Kidney tubule cell (primary cell): Measurements from ENCODE around the gene RAC2.

ENCODE experiments used
- DNase-seq: peaks from one replicate; pipeline ENCODE4 v3.0.0-alpha.2; 2018; ENCODE audit warnings: low spot score

The RAC2 gene

DNA sequence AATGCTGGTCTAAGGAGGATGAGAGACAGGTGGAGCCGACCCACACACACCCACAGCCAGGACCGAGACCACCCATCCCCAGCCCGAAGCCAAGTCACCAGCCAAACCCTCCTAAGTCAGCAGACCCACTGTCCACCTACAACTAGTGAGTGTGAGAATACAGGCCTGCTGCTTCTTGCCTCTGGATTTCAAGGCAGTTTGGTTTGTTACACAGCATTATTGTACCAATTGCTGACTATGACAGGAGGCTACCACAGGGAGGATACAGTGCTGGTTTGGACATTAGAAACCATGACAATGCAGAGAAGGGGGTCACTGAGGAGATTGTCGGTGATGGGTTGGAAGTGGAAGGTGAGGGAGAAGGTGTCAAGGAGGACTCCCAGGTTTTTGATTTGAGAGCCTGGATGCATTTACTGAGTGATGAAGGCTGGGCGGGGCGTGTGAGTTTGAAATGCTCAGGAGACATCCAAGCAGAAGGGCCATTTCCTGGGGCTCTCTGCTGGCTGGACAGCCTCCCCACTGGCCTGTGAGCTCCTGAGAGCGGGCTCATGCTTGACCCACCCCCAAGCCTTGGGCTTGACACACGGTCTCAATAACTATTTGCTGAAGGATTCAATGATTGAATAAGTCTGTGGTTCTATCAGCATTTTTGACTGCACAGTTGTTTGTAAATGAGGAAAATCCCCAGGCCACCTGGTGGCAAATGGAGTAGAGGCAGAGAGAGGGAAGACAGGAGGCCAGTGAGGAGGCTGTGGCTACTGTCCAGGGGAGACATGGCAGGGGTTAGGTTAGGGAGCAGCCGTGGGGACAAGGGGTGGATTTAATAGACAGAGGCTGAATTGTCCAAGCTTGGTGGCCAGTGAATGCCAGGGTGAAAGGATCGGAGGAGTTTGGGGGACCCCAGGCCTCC is 22.4 kb downstream of the RAC2 start:
- DNase-seq, result no peak

DNA sequence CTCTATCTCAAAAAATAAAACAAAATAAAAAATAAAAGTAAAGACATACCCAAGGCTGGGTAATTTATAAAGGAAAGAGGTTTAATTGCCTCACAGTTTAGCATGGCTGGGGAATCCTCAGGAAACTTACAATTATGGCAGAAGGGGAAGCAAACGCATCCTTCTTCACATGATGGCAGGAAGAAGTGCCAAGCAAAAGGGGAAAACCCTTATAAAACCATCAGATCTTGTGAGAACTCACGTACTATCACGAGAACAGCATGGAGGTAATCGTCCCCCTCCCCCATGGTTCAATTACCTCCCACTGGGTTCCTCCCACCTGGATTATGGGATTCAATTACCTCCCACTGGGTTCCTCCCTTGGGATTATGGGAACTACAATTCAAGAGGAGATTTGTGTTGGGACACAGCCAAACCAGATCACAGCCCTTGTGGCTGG is 23.5 kb downstream of the RAC2 start:
- DNase-seq, result no peak

DNA sequence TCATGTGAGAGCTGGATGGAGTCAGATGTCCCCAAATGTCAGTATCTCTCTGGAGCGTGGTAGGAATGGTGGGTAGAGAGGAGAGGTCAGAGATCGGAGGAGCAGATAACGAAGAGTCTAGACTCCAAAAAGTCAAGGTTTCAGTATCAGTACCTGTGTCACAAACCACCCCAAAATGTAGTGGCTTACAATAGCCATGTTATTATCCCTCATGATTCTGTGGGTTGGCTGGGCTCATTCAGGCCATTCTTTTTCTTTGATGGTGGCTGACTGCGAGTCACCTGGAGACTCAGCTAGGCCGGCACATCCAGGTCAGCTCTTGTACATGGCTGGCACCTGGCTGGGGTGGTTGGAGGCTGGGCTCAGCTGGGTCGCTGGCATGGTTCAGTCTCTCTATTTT is 24.5 kb downstream of the RAC2 start:
- peak; percentile 28 for DNase-seq

DNA sequence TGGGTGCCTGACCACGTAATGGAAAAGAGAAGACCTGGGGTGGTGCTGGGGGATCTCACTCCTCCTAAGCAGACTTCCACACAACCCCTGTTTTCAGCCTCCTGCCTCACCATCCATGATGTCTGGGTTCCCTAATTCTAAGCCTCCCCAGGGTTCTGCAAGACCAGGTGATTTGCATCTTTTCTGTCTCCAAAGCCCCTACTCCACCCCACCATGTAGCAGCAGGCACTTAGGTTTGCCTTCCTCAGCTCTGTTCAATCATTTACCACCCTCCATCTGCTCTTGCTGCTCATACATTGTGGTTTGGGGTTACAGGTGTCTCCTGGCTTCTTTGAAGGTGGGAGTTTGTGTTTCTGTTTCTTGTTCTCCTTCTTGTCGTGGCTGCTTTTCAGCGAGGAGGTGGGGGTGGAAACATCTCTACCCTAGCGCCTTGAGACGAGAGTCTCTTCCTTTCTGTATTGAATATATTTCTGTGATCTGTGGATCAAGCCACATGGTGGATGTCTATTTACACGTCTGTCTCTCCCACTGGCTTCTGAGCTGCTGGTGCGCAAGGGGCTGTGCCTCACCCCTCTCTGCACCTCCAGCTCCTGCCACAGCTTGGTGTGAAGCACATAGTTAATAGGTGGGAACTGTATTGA is 25.2 kb downstream of the RAC2 start:
- DNase-seq, result no peak

DNA sequence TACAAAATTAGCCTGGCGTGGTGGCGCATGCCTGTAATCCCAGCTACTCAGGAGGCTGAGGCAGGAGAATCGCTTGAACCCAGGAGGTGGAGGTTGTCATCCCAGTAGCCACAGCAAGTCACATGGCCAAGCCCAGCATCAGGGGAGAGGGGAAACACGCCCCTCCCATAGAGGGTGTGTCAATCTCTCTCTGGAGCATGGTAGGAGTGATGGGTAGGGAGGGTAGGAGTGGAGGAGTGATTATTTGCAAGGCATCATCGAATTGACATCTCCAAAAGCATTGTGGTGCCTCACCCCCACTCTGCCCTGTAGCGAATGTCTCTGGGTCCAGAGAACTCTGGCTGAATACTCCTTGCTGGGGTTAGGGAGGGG is 25.7 kb downstream of the RAC2 start:
- no peak for DNase-seq

DNA sequence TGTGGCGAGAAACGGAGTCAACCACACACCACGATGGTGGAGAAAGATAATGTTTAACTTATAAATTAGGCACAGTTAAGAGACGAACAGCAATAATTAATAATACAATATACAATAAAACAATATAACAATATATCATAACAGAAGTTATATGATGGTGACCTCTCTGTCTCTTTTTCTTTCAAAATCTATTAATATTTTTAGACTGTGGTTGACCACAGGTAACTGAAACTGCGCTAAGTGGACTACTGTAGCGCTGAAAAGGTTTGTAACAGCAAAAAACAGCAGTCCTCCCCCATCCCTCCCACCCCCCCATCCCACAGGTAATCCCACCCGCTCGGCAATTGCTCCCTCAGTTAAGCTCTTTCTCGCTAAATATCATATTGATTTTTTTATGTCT is 28.2 kb downstream of the RAC2 start:
- no peak for DNase-seq

DNA sequence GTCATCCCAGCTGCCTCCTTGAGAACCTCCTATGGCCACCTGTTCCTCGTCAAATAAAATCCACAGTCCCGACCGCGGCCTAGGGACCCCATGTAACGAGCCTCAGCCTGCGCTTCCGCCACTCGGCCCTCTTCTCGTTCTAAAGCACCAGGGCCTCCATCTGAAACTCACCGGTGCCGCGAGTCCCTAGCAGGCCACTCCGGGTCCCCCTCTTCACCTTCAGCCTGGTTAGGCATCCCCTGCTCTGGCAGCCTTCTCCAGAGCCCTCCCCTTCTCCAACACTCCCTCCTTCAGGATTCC is 29.4 kb downstream of the RAC2 start:
- DNase-seq, result no peak

DNA sequence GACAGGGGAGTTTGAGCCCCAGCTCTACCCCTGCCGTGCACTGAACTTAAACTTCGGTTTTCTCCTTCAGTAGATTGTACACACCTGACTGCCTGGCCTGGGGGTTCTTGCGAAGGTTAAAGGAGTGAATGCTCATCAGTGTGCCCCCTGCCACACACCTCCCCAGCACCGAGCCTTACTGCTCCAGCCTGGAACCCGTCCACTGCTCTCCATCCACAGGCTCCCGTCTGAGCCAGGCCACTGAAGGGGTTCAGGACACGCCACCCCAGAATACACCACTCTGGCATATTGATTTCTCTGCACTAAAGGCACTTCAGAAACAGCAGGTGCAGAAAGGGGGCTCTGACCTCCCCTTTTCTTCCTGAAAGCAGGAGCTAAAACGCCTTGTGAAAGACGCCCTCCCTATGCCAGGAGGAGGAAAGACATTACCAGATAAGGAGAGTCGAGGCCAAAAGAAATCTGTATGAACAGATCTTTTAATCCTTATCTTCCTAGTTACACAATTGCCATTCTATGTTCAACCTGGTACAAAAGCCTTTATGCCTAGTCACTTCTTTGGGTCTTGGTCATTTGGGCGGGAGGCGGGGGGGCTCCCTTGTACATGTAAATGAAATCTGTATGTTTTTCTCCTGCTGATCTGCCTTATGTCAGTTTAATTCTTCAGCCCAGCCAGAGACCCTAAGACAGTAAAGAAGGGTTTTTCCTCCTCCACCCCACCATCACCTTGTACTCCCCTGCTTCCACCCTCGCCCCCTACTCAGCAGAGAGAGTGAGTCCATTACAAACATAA is 29.9 kb downstream of the RAC2 start:
- DNase-seq, result no peak

DNA sequence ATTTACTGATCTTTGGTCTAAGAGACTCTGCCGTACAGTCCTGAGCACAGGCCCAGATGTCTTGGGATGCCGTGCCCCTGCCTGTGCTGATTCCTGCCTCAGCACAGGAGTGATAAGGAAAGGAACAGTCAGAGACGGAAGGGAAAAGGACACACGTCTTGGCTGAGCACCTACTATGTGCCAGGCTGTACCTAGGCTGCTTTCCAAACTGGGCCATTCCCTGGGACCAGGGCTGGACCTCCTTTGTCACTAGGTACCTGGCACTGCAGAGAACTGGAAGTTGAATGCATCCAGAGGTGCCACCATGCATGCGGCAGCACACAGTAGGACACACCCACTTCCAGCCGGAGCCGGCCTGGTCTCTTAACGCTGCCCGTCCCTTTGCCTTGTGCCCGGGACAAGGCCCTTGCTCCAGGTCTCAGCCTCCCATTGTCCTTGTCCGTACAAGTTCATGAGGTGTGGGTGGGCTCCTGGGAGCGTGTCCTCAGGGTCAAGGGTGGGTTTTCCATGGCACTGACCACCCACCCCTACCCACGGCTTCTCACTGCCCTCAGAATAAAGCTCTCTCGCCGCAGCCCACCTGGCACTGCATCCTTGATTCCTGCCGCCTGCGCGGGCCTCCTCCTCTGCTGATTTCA is 30.7 kb downstream of the RAC2 start:
- DNase-seq, result no peak

DNA sequence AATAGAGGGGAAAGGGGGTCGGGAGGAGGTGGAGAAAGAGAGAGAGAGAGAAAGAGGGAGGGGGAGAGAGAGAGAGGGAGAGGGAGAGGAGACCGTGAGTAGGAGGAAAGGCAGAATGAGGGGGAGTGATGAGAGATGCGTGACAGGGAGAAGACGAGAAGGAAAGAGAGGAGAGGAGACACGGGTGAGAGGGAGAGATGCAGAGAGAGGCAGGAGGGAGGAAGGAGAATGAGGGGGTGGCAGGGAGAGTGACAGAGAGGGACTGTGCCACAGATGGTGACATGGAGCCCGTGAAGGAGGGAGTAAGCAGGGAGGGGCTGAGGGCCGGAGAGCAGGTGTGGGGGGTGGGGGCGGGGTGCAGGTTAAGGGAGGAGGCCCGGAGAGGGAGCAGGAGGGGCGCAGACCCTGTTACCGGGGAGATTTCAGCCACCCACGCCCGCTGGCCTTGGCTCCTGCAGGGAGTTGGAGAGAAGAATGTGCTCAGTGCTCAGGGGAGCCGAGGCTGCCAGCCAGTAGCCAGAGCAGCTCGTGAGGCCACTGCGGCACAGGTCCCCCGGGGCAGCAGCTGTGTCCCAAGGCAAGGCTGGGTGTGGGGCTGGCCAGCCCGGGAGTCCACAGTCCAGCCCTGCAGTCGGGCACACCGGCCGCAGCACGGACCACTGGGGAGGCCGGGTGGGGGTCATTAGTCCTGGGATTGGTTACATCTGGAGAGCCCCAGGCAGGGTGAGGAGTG is 31.7 kb downstream of the RAC2 start, which contains the start of gene SSTR3:
SSTR3 (minus strand) TSS at position 304 of the 733 bp plus-strand sequence. CDS start 4,674 bp downstream, outside the sequence.
- DNase-seq, result no peak

DNA sequence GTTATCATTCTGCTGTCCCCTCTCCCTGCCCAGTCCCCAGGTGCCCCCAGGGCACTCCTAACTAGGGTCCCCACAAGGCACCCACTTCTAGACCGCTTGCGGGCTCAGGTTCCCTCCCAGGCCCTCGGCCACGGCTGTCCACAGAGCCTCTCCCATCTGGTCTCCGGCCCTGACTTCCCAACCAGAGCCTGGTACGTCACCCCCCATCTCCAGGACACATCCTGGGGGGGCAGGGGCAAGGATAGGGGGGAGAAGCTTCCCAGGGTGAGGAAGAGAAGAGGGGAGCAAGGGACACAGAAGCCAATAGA is 32.2 kb downstream of the RAC2 start:
- DNase-seq, result no peak

DNA sequence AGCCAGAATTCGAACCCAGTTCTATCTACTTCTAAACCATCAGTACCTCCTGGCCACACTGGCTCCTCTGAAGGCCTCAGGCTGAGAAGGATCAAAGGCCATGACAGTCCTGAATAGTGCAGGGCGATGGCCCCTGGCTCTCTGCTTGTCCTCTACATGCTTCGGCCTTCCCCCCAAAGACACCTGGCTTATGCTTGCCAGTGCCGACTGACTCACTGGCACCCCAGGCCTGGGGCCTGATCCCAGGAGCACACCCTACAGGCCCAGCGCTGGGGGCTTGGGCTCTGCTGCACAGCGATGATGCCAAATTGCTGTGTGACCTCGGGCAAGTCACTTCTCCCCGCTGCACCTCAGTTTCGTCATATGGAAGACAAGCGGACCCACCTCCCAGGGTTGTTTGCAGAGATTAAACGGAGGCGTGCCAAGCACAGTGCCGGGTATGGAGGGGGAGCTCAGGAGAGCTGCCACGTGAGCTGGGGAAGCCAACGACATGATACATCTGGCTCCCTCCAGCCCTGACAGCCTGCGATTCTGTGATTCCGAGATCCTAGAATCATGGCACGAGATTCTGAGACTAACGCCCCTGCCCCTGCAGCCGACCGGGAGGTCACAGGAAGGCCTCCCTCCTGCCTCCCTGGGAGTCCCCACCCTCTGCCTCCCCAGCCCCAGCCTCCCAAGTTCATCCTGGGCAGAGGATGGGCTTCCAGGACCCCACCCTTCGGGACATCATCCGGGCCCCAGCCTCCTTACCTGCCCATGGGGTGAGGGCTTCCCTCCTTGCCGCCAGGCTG is 32.8 kb downstream of the RAC2 start:
- no peak for DNase-seq

DNA sequence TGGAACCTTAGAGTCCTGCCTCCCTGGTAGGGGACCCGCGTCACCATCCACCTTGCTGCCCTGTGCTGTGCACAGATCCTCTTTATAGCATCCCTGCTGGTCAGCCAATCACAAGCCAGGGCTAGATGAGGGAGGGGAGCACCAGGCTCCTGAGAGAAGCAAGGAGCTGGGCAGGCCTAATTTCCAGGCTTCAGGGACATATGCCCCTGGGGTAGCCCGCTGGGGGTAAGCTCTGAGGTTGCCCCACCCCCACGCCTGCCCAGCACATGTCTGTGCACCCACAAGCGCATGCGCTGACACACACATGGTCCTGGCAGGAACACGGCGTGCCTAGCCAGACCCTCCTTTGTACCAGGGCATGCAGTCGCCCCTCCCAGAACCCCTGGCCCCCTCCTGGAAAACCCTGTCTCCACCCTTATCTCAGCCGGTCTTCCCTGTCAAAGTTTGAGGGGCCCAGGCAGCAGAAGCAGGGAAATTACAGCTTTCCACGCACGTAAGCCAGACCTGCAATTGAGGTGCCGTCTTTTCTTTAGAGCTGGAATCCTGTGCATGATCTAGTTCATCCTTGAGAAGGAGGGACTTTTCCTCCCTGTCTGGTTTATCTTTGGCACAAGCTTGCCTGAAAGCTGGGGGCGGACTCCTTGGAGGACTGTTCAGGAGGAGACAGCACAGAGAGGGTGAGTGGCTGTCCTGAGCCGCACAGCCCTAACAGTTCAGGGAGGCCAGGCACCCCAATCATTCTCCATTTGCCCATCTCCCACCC is 33.8 kb downstream of the RAC2 start:
- DNase-seq, result no peak

DNA sequence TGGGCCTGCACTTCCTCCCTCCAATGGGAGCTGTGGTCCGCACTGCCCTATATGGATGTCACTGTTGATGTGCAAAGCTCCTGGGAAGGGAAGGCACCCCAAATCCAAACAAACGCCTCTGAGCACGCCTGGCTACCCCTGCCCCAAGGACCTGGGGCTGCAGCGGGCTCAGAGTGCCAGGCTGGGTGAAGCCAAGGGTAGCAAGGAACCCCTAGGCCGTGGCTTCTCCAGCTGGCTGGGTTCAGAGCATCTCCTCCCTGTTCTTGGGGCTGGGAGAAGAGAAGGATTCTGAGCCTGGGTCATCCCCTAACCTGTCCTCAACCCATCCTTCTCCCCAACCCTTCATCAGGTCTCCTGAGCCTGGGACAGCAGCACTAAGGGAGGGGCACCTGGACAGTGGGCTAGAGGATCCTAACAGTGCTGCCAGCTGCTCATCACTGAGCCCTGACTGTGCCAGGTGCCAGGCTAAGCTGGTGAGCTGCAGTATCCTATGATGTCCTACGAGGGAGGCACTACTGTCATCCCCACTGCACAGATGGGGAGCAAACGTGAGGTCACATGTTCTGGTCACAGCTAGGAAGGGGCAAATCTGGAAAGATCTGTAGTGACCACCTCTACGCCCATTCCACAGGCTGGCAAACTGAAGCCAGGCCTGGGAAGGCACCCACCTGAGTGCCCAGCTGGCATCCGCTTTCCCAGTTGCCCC is 34.8 kb downstream of the RAC2 start:
- DNase-seq, result no peak

DNA sequence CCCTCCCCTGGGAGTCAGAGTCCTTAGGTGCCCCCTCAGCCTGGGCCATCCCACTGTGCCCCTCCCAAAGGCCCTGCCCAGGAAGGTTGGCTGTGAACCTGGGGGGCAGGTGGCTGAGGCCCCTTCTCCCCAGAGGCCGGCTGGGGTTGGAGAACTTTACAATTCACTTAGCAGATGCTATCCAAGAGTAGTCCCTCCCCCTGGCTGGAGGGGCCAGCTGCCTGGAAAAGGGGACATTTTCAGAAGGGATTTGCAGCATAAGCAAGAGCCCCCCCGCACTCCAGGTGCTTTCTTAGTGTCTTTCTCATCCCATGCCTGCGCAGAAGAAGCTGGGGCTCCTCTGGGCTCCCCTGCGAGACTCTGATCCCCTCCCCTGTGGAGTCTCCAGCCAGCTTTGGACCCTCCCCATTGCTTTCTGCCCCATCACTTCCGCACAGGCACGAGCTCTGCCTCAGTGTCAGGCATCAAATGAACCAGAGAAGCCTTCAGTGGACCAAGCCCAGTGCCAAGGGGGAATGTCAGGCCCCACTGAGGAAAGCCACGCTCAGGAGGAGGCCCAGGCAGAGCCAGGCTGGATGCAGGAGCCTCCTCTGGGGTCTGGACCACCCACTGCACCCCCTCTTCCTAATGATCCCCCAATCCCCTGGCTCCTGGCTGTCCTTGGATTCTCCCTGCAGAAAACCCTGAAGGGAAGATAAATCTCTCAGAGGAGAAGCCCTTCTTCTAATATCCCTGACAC is 35.5 kb downstream of the RAC2 start:
- no peak for DNase-seq

DNA sequence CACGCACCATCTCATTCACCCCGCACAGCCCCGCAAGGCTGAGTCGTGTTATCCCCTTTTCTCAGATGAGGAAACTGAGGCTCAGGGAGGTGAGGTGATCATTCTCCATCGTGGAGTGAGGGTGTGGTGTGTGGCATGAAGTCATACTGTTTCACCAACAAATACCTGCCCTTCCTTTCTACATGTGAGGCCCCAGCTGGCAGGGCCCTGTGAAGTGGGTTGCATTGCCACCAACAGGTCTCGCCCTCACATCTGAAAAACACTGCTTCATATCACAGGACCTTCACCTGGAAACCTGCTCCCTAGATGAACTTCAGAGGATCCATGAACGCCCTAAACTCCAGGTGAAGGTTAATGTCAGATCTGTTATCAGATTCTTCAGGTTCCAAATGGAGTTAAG is 36.1 kb downstream of the RAC2 start:
- no peak for DNase-seq

DNA sequence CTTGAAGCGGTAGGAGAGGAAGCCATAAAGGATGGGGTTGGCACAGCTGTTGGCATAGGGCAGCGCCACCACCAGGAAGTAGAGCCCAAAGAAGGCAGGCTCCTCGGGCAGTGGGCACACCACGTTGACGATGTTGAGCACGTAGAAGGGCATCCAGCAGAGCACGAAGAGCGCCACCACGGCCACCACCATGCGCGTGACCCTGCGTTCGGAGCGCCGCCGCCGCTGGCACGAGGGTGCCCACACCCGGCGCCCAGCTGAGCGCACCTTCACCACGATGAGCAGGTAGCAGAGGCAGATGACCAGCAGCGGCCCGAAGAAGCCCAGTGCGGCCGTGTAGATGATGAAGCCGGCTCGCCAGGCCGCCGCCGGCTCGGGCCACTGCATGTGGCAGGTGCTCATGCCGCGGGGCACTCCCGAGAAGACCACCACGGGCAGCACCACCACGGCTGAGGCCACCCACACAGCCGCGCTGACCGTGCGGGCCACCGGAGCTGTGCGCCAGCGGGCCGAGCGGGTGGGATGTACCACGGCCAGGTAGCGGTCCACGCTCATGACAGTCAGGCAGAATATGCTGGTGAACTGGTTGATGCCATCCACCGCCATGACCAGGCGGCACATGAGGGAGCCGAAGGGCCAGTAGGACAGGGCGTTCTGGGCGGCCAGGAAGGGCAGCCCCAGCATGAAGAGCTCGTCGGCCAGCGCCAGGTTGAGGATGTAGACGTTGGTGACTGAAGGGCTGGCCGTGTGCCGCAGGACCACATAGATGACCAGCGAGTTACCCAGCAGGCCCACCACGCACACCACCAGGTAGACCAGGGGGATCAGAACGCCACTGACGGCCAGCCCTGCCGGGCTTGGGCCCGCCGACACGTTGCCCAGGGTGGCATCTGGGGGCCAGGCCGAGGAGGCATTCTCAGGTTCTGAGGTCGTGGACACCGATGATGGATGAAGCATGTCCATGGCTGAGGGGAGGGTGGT is 36.9 kb downstream of the RAC2 start:
- no peak for DNase-seq
